Measurements from ENCODE around the gene SHISA9.

DNA sequence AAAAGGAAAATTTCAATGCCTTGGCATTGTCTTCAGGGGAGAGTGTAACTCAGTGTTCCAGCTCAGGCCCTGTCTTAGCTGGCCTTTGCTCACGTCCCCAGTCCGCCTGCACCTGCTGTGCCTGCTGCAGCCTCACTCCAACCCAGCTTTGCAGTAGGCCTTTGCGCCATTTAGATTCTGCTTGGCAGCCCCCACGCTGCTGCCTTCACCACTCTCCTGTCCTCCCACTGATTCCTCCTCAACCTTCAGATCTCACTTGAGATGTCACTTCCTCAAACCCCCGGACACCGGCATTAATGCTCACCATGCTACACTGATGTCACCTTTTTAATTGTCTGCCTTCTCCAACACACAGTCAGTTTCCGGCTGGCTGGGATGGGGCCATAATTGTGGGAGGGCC is 166.2 kb downstream of the SHISA9 start:
- TF ChIP-seq, protein P1, sequence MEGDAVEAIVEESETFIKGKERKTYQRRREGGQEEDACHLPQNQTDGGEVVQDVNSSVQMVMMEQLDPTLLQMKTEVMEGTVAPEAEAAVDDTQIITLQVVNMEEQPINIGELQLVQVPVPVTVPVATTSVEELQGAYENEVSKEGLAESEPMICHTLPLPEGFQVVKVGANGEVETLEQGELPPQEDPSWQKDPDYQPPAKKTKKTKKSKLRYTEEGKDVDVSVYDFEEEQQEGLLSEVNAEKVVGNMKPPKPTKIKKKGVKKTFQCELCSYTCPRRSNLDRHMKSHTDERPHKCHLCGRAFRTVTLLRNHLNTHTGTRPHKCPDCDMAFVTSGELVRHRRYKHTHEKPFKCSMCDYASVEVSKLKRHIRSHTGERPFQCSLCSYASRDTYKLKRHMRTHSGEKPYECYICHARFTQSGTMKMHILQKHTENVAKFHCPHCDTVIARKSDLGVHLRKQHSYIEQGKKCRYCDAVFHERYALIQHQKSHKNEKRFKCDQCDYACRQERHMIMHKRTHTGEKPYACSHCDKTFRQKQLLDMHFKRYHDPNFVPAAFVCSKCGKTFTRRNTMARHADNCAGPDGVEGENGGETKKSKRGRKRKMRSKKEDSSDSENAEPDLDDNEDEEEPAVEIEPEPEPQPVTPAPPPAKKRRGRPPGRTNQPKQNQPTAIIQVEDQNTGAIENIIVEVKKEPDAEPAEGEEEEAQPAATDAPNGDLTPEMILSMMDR (IDR thresholded peaks at IDR 0.05): no peak
- no peak for TF ChIP-seq ZFX (IDR thresholded peaks at IDR 0.05; ENCODE audit: borderline replicate concordance)

Data from 22Rv1 (cell line).